ENCODE measurements around the gene NAV2.

GRCh38 chr11:20036626-20037335, 324.1 kb downstream of the NAV2 start:
- TF ChIP-seq CTCF (conservative IDR thresholded peaks at IDR 0.05; ENCODE audit: low read depth in 2 of 2) (no peak), EZH2phosphoT487 (IDR thresholded peaks at IDR 0.05; ENCODE audit: unreplicated experiment) (no peak), POLR2AphosphoS5 (IDR thresholded peaks at IDR 0.05; ENCODE audit: low read depth) (no peak), REST (IDR thresholded peaks at IDR 0.05; ENCODE audit: unreplicated experiment) (no peak), NANOG (IDR thresholded peaks at IDR 0.05; ENCODE audit: borderline replicate concordance) (no peak), CREB1 (CRISPR knock-in tag; IDR thresholded peaks at IDR 0.05; ENCODE audit: low read depth) (no peak), EZH2 (IDR thresholded peaks at IDR 0.05; ENCODE audit: low read depth, unreplicated experiment) (no peak)

All from GM23338 (cell line).